Peyer's patch (tissue), 4 donors: ENCODE measurements around the gene CNPY1. TPM values are rescaled to one million over a fixed set of nuclear protein-coding genes. Genes with fewer than 3 reads are reported as not detected.
"Not testable (repeated sequence)": the region's sequence is repeated elsewhere in the genome, so short reads cannot be mapped to it uniquely, and the experiment has no call there.

Experiments
- DNase-seq, 3 donors: peaks; one replicate each; pipeline ENCODE4 v3.0.0-alpha.2; 2017 to 2019
- H3K27ac ChIP-seq, 4 donors: fragments of 200-600 bp; sonication (generic); one replicate each; pipeline ENCODE4 v1.5.1; 2016 to 2019
- H3K27me3 ChIP-seq, 2 donors: fragments of 200-600 bp; sonication (generic); one replicate each; pipeline ENCODE4 v1.5.1; 2019
- H3K36me3 ChIP-seq, 3 donors: fragments of 200-600 bp; sonication (generic); one replicate each; pipeline ENCODE4 v1.5.1; 2016 to 2019
- H3K4me1 ChIP-seq, 4 donors: fragments of 200-600 bp; sonication (generic); one replicate each; pipeline ENCODE4 v1.5.1; 2016 to 2019
- H3K4me3 ChIP-seq, 4 donors: fragments of 200-600 bp; sonication (generic); 1 replicate in 3 of 4; 2 replicates in 1 of 4; pipeline ENCODE4 v1.5.1; 2016 to 2019; ENCODE audit warnings: mild to moderate bottlenecking in 1 of 4
- H3K9me3 ChIP-seq, 4 donors: fragments of 200-600 bp; sonication (generic); one replicate each; pipeline ENCODE4 v1.5.1; 2016 to 2019; ENCODE audit warnings: mild to moderate bottlenecking in 1 of 4
- CTCF ChIP-seq, 6 experiments: fragments of 450-650 bp in 4 of 6; fragments of 200-600 bp in 2 of 6; sonication (generic) in 1 of 6; IDR thresholded peaks; one replicate each; pipeline ENCODE4 v1.5.1; 2017 to 2019; ENCODE audit warnings: antibody characterized with exemption in 6 of 6, mild to moderate bottlenecking in 3 of 6, moderate library complexity in 1 of 6
- POLR2A ChIP-seq, 2 donors: fragments of 450-650 bp; IDR thresholded peaks; one replicate each; pipeline ENCODE4 v1.5.1; 2017; ENCODE audit warnings: antibody characterized with exemption in 2 of 2, mild to moderate bottlenecking in 2 of 2, moderate library complexity in 2 of 2
- total RNA-seq, 4 donors: library from RNA; depleted of rRNA; stranded (reverse); fragments of >200 nt; gene quantifications; one replicate each; pipeline ENCODE4 v1.1.0, GENCODE V29; 2016

The CNPY1 gene
- under 1 TPM in 1 of 4 donors, not detected in 3; 0.40 TPM for total RNA-seq

GRCh38 chr7:155546449-155546848 lies at the start of gene CNPY1:
Gene CNPY1 (minus strand): TSS chr7:155546559. CDS start chr7:155545929, 630 bp downstream.
- DNase-seq, H3K27me3 ChIP-seq, H3K36me3 ChIP-seq, H3K4me1 ChIP-seq, H3K27ac ChIP-seq, H3K4me3 ChIP-seq, H3K9me3 ChIP-seq: not testable (repeated sequence)

DNA sequence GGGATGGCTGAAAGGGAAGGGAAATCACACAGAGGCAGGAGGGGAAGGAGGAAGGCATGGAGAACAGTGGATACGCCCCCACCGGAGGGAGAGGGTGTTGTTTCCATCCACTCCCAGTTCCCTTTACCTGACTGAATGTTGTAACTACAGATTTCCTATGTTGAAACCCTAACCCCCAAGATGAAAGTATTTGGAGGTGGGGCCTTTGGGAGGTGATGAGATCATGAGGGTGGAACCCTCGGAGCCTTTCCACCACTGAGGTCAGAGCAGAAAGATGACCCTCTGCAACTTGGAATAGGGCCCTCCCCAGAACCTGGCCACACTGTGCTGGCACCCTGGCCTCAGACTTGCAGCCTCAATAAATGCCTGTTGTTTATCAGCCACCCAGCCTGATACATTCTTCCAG lies 48.6 kb upstream of the CNPY1 start:
- no peak for DNase-seq
- TF ChIP-seq POLR2A (IDR thresholded peaks at IDR 0.05) (no peak), CTCF (IDR thresholded peaks at IDR 0.05) (no peak)

DNA sequence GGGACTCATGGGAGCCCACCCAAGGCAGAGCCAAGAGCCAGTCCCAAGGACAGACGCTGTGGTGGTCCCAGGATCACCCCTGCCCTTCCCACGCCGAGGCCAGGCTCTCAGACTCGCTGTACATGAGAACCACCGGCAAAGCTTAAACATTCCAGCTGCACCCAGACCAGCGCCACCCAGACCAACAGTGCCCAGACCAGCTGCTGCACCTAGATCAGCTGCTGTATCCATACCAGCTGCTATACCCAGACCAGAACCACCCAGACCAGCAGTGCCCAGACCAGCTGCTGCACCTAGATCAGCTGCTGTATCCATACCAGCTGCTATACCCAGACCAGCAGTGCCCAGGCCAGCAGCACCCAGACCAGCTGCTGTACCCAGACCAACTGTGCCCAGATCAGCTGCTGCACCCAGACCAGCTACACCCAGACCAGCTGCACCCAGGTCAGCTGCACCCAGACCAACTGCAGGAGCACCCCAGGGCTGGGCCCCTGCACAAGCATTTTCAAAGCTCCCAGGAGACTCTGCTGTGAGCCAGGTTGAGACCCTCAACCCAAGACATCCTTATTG lies 47.9 kb upstream of the CNPY1 start:
- Histone ChIP-seq H3K4me3 (no peak overlapping the region), H3K4me1 (peaks cover 0 to 20% (median 1%) of the 10 kb centered on the region in 4 donors), H3K27ac (no peak overlapping the region), H3K9me3 (no peaks in the 10 kb centered on the region), H3K36me3 (no peaks in the 10 kb centered on the region), H3K27me3 (no peaks in the 10 kb centered on the region)
- DNase-seq, result no peak
- TF ChIP-seq POLR2A (IDR thresholded peaks at IDR 0.05), result no peak
- no peak for TF ChIP-seq CTCF (IDR thresholded peaks at IDR 0.05)

More for the DNA sequence above, 48.6 kb upstream of the CNPY1 start:
- Histone ChIP-seq H3K4me3 (no peak overlapping the region), H3K27ac (no peak overlapping the region), H3K36me3 (no peaks in the 10 kb centered on the region), H3K4me1 (peaks cover 0 to 20% (median 1%) of the 10 kb centered on the region in 4 donors), H3K9me3 (no peaks in the 10 kb centered on the region), H3K27me3 (no peaks in the 10 kb centered on the region)

DNA sequence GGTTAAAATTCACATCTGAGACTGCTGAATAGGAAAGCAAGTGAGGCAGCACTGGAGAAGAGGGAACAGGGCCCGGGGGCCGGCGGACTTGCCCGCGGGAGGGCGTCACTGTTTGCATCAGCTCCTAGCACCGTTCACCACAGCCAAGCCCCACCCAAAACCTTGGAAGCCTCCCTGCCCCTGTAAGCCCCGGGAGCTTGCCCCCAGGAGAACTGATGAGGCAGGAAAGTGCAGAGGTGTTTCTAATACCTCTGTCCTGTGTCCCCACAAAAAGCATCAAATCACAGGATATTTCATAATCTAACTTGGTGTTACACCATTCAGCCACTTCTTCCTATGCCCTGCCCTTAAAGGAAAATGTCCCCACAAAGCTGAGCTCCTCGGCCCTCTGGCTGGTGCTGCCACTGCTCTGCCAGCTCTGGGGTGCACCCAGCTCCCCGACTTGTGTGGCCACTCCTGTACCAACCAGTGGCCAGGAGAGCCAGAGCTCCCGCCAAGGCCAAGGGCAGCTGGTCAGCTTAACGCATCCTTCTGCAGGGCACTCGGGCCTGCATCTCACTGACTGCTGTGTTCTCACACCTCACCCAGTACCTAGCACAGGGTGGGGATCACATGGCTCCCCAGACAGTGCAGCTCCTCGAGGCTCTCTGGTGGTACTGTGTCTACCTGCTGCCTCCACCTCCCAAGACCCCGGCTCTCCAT lies 47.3 kb upstream of the CNPY1 start:
- no peak overlapping the region for H3K27ac ChIP-seq
- H3K4me1 ChIP-seq, result peaks cover 0 to 20% (median 1%) of the 10 kb centered on the region in 4 donors
- H3K36me3 ChIP-seq, result no peaks in the 10 kb centered on the region
- no peak overlapping the region for H3K4me3 ChIP-seq
- TF ChIP-seq POLR2A (IDR thresholded peaks at IDR 0.05) (no peak), CTCF (IDR thresholded peaks at IDR 0.05) (no peak)
- no peak for DNase-seq
- no peaks in the 10 kb centered on the region for H3K9me3 ChIP-seq
- no peaks in the 10 kb centered on the region for H3K27me3 ChIP-seq

DNA sequence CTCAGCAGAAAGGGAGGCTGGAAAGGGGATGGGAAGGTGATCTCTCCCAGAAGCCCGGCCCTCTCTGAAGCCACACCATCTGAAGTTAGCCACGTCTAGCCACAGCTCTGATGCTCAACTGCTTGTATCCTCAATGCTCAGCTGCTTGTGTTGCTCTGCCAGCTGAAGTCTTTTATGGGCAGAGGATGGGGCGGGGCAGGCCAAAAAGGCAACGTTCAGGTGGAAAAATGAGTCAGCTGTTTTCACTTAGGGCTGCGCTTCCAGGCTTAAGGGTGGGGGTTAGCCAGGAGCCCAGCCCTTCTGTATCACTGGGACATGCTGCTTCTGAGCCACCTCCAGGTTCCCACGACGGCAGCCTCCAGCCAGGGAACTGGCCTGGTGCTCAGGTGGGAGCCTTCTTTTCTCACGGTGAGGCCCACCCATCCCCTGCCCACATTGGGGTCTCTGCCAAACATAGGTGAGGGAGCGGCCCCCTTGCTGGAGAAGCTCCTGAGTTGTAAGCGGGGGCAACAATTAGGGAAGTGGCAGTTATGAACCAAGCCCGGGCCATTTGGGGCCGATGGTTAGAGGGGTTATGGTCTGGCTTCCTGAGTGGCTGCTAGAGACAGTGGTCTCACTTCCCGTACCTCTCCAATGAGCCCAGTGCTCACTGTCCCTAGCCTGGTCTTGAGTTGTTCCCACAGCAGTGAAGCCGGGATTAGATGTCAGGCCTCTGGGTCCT lies 44.9 kb upstream of the CNPY1 start:
- H3K4me3 ChIP-seq, result no peak overlapping the region
- peaks cover 0 to 13% (median 1%) of the 10 kb centered on the region in 4 donors for H3K4me1 ChIP-seq
- TF ChIP-seq POLR2A (IDR thresholded peaks at IDR 0.05) (no peak), CTCF (IDR thresholded peaks at IDR 0.05) (no peak)
- DNase-seq, result peak in 1 of 3 donors; percentile 77
- no peaks in the 10 kb centered on the region for H3K9me3 ChIP-seq
- H3K36me3 ChIP-seq, result no peaks in the 10 kb centered on the region
- H3K27me3 ChIP-seq, result no peaks in the 10 kb centered on the region
- no peak overlapping the region for H3K27ac ChIP-seq
